H1 (cell line): ENCODE data around the gene ZNF775. TPM values are rescaled to one million over a fixed set of nuclear protein-coding genes. Genes with fewer than 3 reads are reported as not detected.

Experiments used
- CTCF ChIA-PET: fragments of 300-600 bp; sonication (Branson Sonifier 250); formaldehyde crosslinking; loops from one replicate; lab custom pipeline; 2021; ENCODE audit not compliant: partially characterized antibody; lab: Charles Lee
- POLR2A ChIA-PET: fragments of 300-600 bp; sonication (Branson Sonifier 250); formaldehyde crosslinking; loops from one replicate; lab custom pipeline; 2021; ENCODE audit warnings: inconsistent platforms; ENCODE audit not compliant: partially characterized antibody; lab: Charles Lee
- DNase-seq, 2 experiments: peaks; one replicate each; pipeline versions ENCODE4 v3.0.0 to v3.0.0-alpha.2; 2010 to 2022; ENCODE audit warnings: low spot score in 2 of 2, low read depth in 1 of 2, mixed read lengths in 1 of 2
- FAIRE-seq: peaks from 2 replicates; lab custom pipeline; 2011; peaks lifted over from hg19 to GRCh38; lab: Jason Lieb, UNC
- H2AFZ ChIP-seq: 2 replicates; pipeline ENCODE4 v1.8.1; 2012; ENCODE audit warnings: low read length, inconsistent platforms
- H2AK5ac ChIP-seq: 2 replicates; pipeline ENCODE4 v1.6.1; 2013; ENCODE audit warnings: low read depth, low read length
- H2BK120ac ChIP-seq: replicated peaks from 2 replicates; pipeline ENCODE3; 2013; ENCODE audit warnings: low read depth, low read length, inconsistent platforms
- H2BK12ac ChIP-seq: 2 replicates; pipeline ENCODE4 v1.6.1; 2013; ENCODE audit warnings: low read depth, low read length
- H2BK15ac ChIP-seq: 2 replicates; pipeline ENCODE4 v1.6.1; 2013; ENCODE audit warnings: low read length
- H2BK20ac ChIP-seq: 2 replicates; pipeline ENCODE4 v1.6.1; 2013; ENCODE audit warnings: low read length
- H2BK5ac ChIP-seq: 2 replicates; pipeline ENCODE4 v1.6.1; 2013; ENCODE audit warnings: low read depth, low read length
- H3K14ac ChIP-seq: 2 replicates; pipeline ENCODE4 v1.6.1; 2013; ENCODE audit warnings: inconsistent platforms; ENCODE audit not compliant: insufficient read length
- H3K18ac ChIP-seq: 2 replicates; pipeline ENCODE4 v1.6.1; 2013; ENCODE audit warnings: low read length; ENCODE audit errors: extremely low read depth
- H3K23ac ChIP-seq: 2 replicates; pipeline ENCODE4 v1.6.1; 2013; ENCODE audit warnings: inconsistent platforms; ENCODE audit not compliant: insufficient read length
- H3K23me2 ChIP-seq: 2 replicates; pipeline ENCODE4 v1.6.1; 2013; ENCODE audit warnings: low read depth, low read length
- H3K27ac ChIP-seq: 2 replicates; pipeline ENCODE4 v1.6.1; 2011; ENCODE audit warnings: low read depth, low read length, inconsistent platforms
- H3K27me3 ChIP-seq, 4 experiments: replicated peaks in 1 of 4; 1 replicate in 1 of 4; 2 replicates in 3 of 4; pipeline versions ENCODE4 v1.6.1 to v1.8.1; 2011 to 2013; ENCODE audit warnings: low read length in 3 of 4, mild to moderate bottlenecking in 3 of 4, inconsistent platforms in 2 of 4, mixed read lengths in 2 of 4, moderate library complexity in 1 of 4; ENCODE audit not compliant: control insufficient read depth in 3 of 4, insufficient read depth in 3 of 4; ENCODE audit errors: extremely low read depth in 1 of 4
- H3K36me3 ChIP-seq, 4 experiments: 2 replicates each; pipeline versions ENCODE4 v1.6.1 to v1.8.1; 2011 to 2013; ENCODE audit warnings: mild to moderate bottlenecking in 4 of 4, low read length in 3 of 4, moderate library complexity in 2 of 4, control low read depth in 1 of 4, inconsistent platforms in 1 of 4; ENCODE audit not compliant: insufficient read depth in 4 of 4, control insufficient read depth in 2 of 4
- H3K4ac ChIP-seq: replicated peaks from 2 replicates; pipeline ENCODE3; 2013; ENCODE audit warnings: low read length, low read depth, mixed read lengths, inconsistent platforms; ENCODE audit not compliant: insufficient read length
- H3K4me1 ChIP-seq, 4 experiments: replicated peaks in 1 of 4; 1 replicate in 1 of 4; 2 replicates in 3 of 4; pipeline versions ENCODE4 v1.6.1 to v1.8.1; 2011 to 2013; ENCODE audit warnings: low read length in 3 of 4, inconsistent platforms in 2 of 4, mixed read lengths in 1 of 4; ENCODE audit not compliant: insufficient read depth in 4 of 4, control insufficient read depth in 3 of 4
- H3K4me2 ChIP-seq, 2 experiments: 2 replicates each; pipeline versions ENCODE4 v1.6.1 to v1.8.1; 2011 to 2013; ENCODE audit warnings: low read depth in 2 of 2, low read length in 2 of 2, control low read depth in 1 of 2, inconsistent platforms in 1 of 2, mild to moderate bottlenecking in 1 of 2; ENCODE audit not compliant: insufficient read depth in 1 of 2
- H3K4me3 ChIP-seq, 4 experiments: fragments of 200-600, 300-600 bp in 1 of 4; sonication (generic), shearing (Covaris generic), sonication (Bioruptor Twin) in 1 of 4; 2 replicates each; pipeline versions ENCODE4 v1.5.1 to v1.8.1; 2011 to 2016; ENCODE audit warnings: low read length in 4 of 4, low read depth in 3 of 4, control low read depth in 2 of 4, inconsistent platforms in 2 of 4, mild to moderate bottlenecking in 2 of 4, mixed read lengths in 1 of 4, moderate library complexity in 1 of 4; ENCODE audit not compliant: insufficient read depth in 2 of 4; ENCODE audit errors: extremely low read depth in 1 of 4
- H3K56ac ChIP-seq: replicated peaks from 2 replicates; pipeline ENCODE3; 2013; ENCODE audit warnings: low read depth, mild to moderate bottlenecking, mixed read lengths, low read length, inconsistent platforms; ENCODE audit not compliant: insufficient read length
- H3K79me1 ChIP-seq: 2 replicates; pipeline ENCODE4 v1.6.1; 2013; ENCODE audit warnings: low read depth, low read length, control low read depth
- H3K79me2 ChIP-seq, 2 experiments: 2 replicates each; pipeline versions ENCODE4 v1.6.1 to v1.8.1; 2012 to 2013; ENCODE audit warnings: low read length in 2 of 2, mild to moderate bottlenecking in 2 of 2, inconsistent platforms in 1 of 2; ENCODE audit not compliant: insufficient read depth in 2 of 2, control insufficient read depth in 1 of 2
- H3K9ac ChIP-seq, 4 experiments: replicated peaks in 1 of 4; 1 replicate in 1 of 4; 2 replicates in 3 of 4; pipeline versions ENCODE4 v1.6.1 to v1.8.1; 2011 to 2013; ENCODE audit warnings: low read depth in 3 of 4, low read length in 3 of 4, control low read depth in 2 of 4, mild to moderate bottlenecking in 2 of 4, moderate library complexity in 2 of 4, inconsistent platforms in 1 of 4; ENCODE audit errors: extremely low read depth in 1 of 4
- H3K9me3 ChIP-seq, 2 experiments: 2 replicates each; pipeline versions ENCODE4 v1.6.1 to v1.8.1; 2012 to 2013; ENCODE audit warnings: mild to moderate bottlenecking in 2 of 2, moderate library complexity in 2 of 2, control low read depth in 1 of 2, inconsistent platforms in 1 of 2, low read depth in 1 of 2, low read length in 1 of 2, mixed read lengths in 1 of 2; ENCODE audit not compliant: insufficient read depth in 2 of 2
- H4K20me1 ChIP-seq, 2 experiments: replicated peaks in 1 of 2; 2 replicates each; pipeline versions ENCODE3 to v1.8.1; 2011 to 2013; ENCODE audit warnings: inconsistent platforms in 2 of 2, low read length in 2 of 2, mild to moderate bottlenecking in 1 of 2; ENCODE audit not compliant: insufficient read depth in 2 of 2, control insufficient read depth in 1 of 2
- H4K5ac ChIP-seq: 2 replicates; pipeline ENCODE4 v1.6.1; 2013; ENCODE audit warnings: low read length, low read depth, mixed read lengths, inconsistent platforms; ENCODE audit not compliant: insufficient read length
- H4K8ac ChIP-seq: 2 replicates; pipeline ENCODE4 v1.8.0; 2013; ENCODE audit warnings: mild to moderate bottlenecking, moderate library complexity, low read length, inconsistent platforms; ENCODE audit not compliant: insufficient read depth; ENCODE audit errors: extremely low read depth
- H4K91ac ChIP-seq: replicated peaks from 2 replicates; pipeline ENCODE3; 2013; ENCODE audit warnings: low read length, mixed read lengths, inconsistent platforms; ENCODE audit not compliant: insufficient read length
- BACH1 ChIP-seq: IDR thresholded peaks from 2 replicates; pipeline ENCODE4 v1.6.1; 2012; ENCODE audit warnings: low read length, improper control_type of control experiment
- CTBP2 ChIP-seq: IDR thresholded peaks from 2 replicates; pipeline ENCODE4 v1.7.0; 2011; ENCODE audit warnings: borderline replicate concordance, mild to moderate bottlenecking, moderate library complexity, mixed read lengths, low read length; ENCODE audit not compliant: insufficient read depth, insufficient read length
- GTF2F1 ChIP-seq: IDR thresholded peaks from 2 replicates; pipeline ENCODE4 v1.6.1; 2012; ENCODE audit warnings: low read depth, low read length, improper control_type of control experiment, borderline replicate concordance
- JUN ChIP-seq: IDR thresholded peaks from 2 replicates; pipeline ENCODE4 v1.6.1; 2011; ENCODE audit warnings: low read depth, mild to moderate bottlenecking, improper control_type of control experiment, low read length
- KDM5A ChIP-seq: fragments of 200-600 bp; IDR thresholded peaks from 2 replicates; pipeline ENCODE4 v1.7.1; 2012; ENCODE audit warnings: mild to moderate bottlenecking, low read length, inconsistent platforms, mixed read lengths
- MAFK ChIP-seq: IDR thresholded peaks from 2 replicates; pipeline ENCODE4 v1.6.1; 2012; ENCODE audit warnings: low read depth, mild to moderate bottlenecking, improper control_type of control experiment, low read length
- NRF1 ChIP-seq: IDR thresholded peaks from 2 replicates; pipeline ENCODE4 v1.6.1; 2011; ENCODE audit warnings: mild to moderate bottlenecking, low read depth, low read length, improper control_type of control experiment
- POU5F1 ChIP-seq: IDR thresholded peaks from 2 replicates; pipeline ENCODE4 v1.6.1; 2011; ENCODE audit warnings: low read depth, mild to moderate bottlenecking, low read length, moderate library complexity
- RBBP5 ChIP-seq: IDR thresholded peaks from 2 replicates; pipeline ENCODE4 v1.7.1; 2012; ENCODE audit warnings: low read depth, mild to moderate bottlenecking, inconsistent platforms, low read length, moderate library complexity, borderline replicate concordance
- RFX5 ChIP-seq: IDR thresholded peaks from 2 replicates; pipeline ENCODE4 v1.6.1; 2011; ENCODE audit warnings: low read depth, low read length, improper control_type of control experiment, borderline replicate concordance
- SIX5 ChIP-seq: IDR thresholded peaks from 2 replicates; pipeline ENCODE4 v1.6.1; 2011; ENCODE audit warnings: mild to moderate bottlenecking, low read depth, low read length
- TBP ChIP-seq: IDR thresholded peaks from 2 replicates; pipeline ENCODE4 v1.6.1; 2011; ENCODE audit warnings: low read depth, low read length, improper control_type of control experiment
- WGBS, 2 experiments: shearing (Covaris generic) in 1 of 2; methylation state at CpG; one replicate each; pipeline versions ENCODE4 v1.1.6 to v1.1.7; 2013 to 2015; ENCODE audit warnings: low lambda C conversion rate in 2 of 2, mixed read lengths in 2 of 2, inconsistent platforms in 1 of 2, low coverage in 1 of 2, missing lambda C conversion rate in 1 of 2; ENCODE audit not compliant: insufficient replicate concordance in 2 of 2, insufficient coverage in 1 of 2, insufficient read length in 1 of 2; ENCODE audit errors: extremely low coverage in 1 of 2, missing lambda C conversion rate in 1 of 2; 5-methylcytosine and 5-hydroxymethylcytosine counted together
- polyA plus RNA-seq, 7 experiments: library from polyadenylated mRNA; depleted of rRNA in 3 of 7; stranded (reverse) in 5 of 7; unstranded in 2 of 7; fragments of >200 nt in 5 of 7; fragments of 200-250 nt in 2 of 7; gene quantifications; 1 replicate in 5 of 7; 2 replicates in 1 of 7; 4 replicates in 1 of 7; pipeline versions ENCODE4 v1.2.1 to v1.2.3, GENCODE V29; 2011 to 2013; ENCODE audit warnings: missing spikeins in 2 of 7, mixed read lengths in 2 of 7
- total RNA-seq: library from RNA; stranded (reverse); fragmentation: NEBNext Ultra II Directional; extraction: Animal tissue kit (Norgen Biotek cat#: 25700); gene quantifications from 2 replicates; pipeline ENCODE4 v1.2.1, GENCODE V29; 2021

ZNF775 gene
- total and polyA plus RNA-seq, 2 of the 8 experiments (the other 6 are each of a cell fraction or from before 2014, with no cell fraction given), result 13.6 to 21.5 TPM

DNA sequence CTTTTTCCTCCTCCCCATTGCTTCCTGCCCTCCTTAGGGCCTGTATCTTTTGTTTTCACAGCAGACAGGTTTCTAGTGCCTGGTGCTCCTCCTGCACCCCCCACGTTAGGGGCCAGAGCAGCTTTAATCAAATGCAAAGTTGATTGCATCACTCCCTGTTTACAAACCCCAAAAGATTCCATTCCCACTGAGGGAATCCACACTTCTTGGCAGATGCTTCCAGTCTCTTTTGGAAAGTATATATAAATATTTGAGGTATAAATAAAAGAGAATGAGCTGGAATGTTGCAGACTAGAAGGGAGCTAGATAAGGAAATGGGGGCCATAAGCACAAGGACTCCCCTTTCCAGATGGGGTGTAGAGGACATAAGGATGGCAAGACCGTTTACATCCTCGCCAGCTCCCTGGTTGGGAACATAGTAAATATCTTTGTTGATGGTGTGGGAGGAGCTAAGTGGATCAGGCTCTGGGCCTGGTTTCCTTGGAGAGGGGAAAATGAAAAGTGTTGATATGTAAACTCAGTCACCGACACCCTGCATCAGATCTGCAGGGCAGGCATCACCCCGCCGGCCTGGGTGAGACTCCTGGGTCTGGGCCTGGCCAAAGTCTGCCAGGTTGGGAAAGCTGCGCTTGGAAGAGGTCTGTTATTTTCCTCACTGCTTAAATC lies 43.9 kb upstream of the ZNF775 start:
- Histone ChIP-seq H2BK15ac (no peak overlapping the region), H2BK5ac (peak overlapping the region; percentile 89), H3K4me3 (peak overlapping the region in 1 of 4 experiments; percentile 22; a peak in 1 of 8 replicates), H2BK120ac (no peak overlapping the region), H3K56ac (no peak overlapping the region), H3K4ac (no peak overlapping the region), H2BK20ac (0 out of 2 replicates have a peak overlapping the region, but pooled peaks have one; percentile 9), H3K14ac (no peak overlapping the region), H4K8ac (no peak overlapping the region), H3K18ac (peak overlapping the region; percentile 71; the same call in 1 of the 2 replicates), H4K20me1 (peaks cover 9 to 18% of the 10 kb centered on the region in 2 experiments), H4K5ac (peak overlapping the region; percentile 15), H3K36me3 (peaks cover 2 to 25% (median 11%) of the 10 kb centered on the region in 4 experiments; a peak in 6 of 8 replicates), H3K27me3 (peaks cover 0 to 2% (median 1%) of the 10 kb centered on the region in 4 experiments; a peak in 1 of 7 replicates), H3K4me2 (peak overlapping the region; percentile 31 to 52; a peak in 3 of 4 replicates), H3K79me1 (peaks cover 6% of the 10 kb centered on the region), H3K27ac (peak overlapping the region; percentile 60; the same call in 1 of the 2 replicates), H2AK5ac (peak overlapping the region; percentile 99; the same call in 1 of the 2 replicates), H2BK12ac (peak overlapping the region; percentile 99), H3K9ac (no peak overlapping the region; a peak in 2 of 7 replicates), H3K9me3 (no peaks in the 10 kb centered on the region), H3K4me1 (peaks cover 11 to 58% (median 32%) of the 10 kb centered on the region in 4 experiments), H3K23ac (no peak overlapping the region), H2AFZ (no peak overlapping the region), H3K79me2 (peaks cover 0 to 18% of the 10 kb centered on the region in 2 experiments; a peak in 2 of 4 replicates), H3K23me2 (peaks cover 5% of the 10 kb centered on the region; the same call in 1 of the 2 replicates), H4K91ac (peak overlapping the region; percentile 8)
- DNase-seq (peak in 1 of 2 experiments; percentile 54), FAIRE-seq (peak; percentile 62)
- WGBS, 2 experiments, result 38% methylated on average over 7 of the region's 7 CpGs; no CpG with 5 or more reads in 1 of the 2 experiments
- POLR2A ChIA-PET, result interaction anchor here (0.7 to 7.6 kb wide), 16 partner anchors 8 to 79 kb away, joined by 3 to 76 read pairs (median 4); partner anchors contain the start of genes ACTR3C, LRRC61 and REPIN1
- CTCF ChIA-PET, result interaction anchor here (0.8 to 2.2 kb wide), 7 partner anchors 8 to 83 kb away, joined by 3 to 10 read pairs (median 3); no protein-coding TSS in a partner anchor
- no peak for TF ChIP-seq GTF2F1
- peak; percentile 18; the same call in 1 of the 2 replicates for TF ChIP-seq RBBP5
- no peak for TF ChIP-seq KDM5A
- TF ChIP-seq TBP, result no peak
- peak; percentile 61; the same call in 1 of the 2 replicates for TF ChIP-seq JUN
- no peak for TF ChIP-seq SIX5
- TF ChIP-seq POU5F1, result no peak
- no peak for TF ChIP-seq RFX5
- no peak for TF ChIP-seq NRF1
- TF ChIP-seq MAFK, result no peak
- no peak for TF ChIP-seq BACH1
- TF ChIP-seq CTBP2, result no peak
